Uterine smooth muscle cell (primary cell): Measurements from ENCODE around the gene SMDT1. TPM values are rescaled to one million over a fixed set of nuclear protein-coding genes. Genes with fewer than 3 reads are reported as not detected.

Source experiments
- total RNA-seq: library from RNA; depleted of rRNA; stranded (reverse); fragments of >200 nt; gene quantifications from 2 replicates; pipeline ENCODE4 v1.2.3, GENCODE V29; 2014

SMDT1 gene, protein sequence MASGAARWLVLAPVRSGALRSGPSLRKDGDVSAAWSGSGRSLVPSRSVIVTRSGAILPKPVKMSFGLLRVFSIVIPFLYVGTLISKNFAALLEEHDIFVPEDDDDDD
- 2.9 and 5.7 TPM in 2 replicates for total RNA-seq

DNA sequence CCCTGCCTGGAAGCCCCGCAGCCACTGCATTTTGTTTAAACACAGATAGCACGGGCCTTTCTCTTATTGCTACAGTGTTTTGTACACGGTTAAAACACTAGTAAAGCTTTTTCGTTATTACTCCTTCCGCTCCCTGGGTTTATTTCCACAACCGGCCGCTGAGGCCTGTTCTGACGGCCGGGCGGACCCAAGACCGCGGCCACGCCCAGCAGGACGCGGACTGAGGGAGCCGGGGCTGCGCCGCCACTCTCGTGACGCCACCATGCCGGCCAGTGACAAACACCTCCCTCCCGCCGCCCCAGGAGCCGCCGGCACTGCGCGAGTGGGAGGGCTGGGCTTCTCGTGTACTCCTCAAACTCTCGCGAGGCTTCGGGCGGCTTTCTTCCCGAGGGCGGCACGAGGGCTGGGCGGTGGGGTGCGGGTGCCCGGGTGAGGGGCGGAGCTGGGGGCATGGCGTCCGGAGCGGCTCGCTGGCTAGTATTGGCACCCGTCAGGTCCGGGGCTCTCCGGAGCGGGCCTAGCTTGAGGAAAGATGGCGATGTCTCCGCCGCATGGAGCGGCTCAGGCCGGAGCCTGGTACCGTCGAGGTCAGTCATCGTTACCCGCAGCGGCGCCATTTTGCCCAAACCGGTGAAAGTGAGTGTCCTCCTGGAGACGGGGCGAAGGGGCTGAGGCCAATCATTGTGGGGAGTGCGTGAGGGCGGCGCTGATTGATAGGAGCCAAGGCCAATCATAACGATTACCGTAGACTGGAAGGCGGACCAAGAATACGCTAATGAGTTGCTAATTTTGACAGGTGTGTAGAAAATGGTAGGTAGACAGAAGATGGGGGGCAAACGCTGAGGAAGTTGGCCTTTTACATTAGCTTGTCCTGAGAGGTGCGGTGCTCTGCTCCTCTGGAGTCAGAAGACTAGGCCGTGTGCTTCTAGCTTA lies at the start of gene SMDT1:
Gene SMDT1, plus strand, starts transcription at position 382 of the 933 bp plus-strand sequence. Its CDS starts 69 bp downstream, at position 451.

DNA sequence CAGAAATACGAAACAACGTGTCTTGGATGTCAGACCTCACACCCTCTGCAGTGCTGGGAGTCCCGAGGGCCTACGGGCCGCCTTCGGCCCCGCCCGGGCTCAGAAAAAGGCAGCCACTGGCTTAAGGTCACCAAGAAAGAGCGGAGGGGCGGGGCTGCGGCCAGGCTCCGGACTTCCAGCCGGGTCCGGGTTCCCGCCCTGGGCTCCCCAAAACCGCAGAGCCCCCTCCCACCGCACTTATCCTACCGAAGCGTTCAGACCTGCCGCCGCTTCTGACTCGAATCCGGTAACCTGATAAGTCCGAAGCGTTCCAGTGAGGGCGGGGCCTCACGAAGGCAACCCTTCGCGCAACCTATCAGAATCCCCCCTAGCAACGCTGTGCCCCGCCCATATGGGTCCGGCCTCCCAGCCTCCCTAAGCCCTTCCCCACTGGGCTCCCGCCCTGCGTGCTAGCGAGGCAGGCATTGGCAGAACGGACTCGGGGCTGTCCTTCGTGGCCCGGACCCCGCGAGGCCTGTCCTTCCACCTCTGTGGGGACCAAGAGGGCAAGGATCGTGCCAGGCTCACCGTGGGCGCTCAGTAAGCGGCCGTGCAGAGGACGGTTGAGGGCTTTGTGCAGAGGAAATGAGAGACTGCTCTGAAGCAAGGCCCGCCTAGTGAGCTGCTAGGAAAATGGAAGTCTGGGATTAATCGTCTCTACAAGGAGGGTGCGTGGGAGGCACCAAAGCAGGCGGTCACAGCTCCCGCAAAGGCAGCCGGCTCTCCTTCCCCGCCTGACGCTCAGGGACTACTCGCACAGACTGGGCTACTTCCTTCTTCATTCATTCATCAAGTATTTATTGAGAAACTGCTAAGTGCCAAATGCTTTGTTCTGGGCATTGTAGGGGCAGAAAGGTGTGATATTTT lies 8.7 kb upstream of the SMDT1 start, which contains the start of gene NAGA:
Gene NAGA, minus strand, starts transcription at position 296 of the 906 bp plus-strand sequence. CDS start 515 bp downstream, outside the sequence.

DNA sequence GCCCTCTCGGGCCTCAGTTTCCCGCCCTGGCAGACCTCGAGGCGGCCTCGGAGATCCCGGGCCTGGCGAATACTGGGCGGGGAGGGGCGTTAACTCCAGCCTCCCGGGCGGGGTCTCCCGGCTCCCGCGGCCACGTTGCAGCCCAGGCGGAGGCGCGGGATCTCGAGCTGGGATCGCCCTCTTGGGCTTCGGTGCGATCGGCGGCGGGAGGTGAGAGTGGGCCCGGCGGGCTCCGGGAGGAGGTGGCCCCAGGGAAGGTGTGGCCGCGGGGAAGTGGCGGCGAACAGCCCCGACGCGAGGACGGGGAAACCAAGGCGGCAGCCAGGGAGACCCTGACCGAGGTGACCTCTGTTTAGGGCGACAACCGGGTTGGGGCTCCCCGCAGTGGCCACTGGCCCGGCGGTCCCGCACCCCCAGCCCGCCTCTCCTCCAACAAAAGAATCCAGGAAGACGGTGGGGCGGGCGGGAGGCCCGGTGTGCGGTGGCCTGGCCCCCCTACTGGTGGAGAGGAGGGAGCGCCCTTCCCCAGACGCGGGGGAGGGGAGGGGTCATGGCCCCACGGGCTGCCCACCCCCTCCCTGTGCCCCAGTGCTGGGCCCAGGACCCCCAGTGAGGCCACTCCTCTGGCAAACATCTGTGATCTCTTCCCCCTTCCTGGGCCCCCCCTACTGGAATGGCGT lies 5.2 kb upstream of the SMDT1 start, which contains the start of gene PHETA2:
Gene PHETA2, plus strand, starts transcription at position 117 of the 680 bp plus-strand sequence. CDS start 3,046 bp downstream, outside the sequence.

DNA sequence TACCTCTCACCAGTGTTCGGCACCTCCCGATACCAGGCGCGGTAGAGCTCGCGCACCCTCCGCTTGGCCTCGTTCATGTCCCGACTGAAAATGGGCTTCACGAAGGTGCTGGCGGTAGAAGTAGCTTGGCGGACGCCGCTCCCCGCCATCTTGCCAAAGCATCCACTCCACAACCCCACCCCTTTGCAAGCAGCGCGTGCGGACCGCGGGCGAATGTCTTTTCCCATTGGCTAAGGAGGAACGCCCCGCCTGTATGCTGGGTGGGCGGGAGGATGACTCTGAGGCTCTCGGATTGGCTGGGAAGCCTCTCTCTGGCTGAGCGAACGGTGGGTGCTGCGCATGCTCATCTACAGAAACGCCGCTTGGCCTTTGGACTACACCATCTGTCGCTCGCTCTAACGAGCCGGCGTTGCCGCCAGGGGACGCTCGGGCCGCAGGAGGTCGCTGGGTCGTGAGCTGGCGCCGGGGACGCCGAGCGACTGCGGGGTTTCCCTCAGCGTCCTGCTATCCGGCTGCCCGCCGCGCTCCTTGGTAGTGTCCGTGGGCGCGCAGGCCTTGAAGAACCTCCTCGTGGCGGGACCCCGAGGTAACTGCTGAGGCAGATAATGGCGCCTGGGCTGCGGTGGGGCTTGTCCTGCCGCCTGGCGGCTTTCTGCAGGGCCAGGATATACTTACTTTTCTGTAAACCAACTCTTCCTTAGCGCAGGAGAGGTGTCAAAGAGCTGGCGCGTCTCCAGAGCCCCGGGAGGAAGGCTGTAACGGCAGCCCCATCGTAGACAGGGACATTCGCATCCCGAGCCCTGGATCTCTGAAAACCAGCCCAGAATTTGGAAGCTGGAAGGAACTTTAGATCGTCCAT lies 11.3 kb downstream of the SMDT1 start, which contains the start of gene NDUFA6:
Gene NDUFA6, minus strand, starts transcription at position 177 of the 859 bp plus-strand sequence. Its CDS starts 28 bp downstream, at position 149.

DNA sequence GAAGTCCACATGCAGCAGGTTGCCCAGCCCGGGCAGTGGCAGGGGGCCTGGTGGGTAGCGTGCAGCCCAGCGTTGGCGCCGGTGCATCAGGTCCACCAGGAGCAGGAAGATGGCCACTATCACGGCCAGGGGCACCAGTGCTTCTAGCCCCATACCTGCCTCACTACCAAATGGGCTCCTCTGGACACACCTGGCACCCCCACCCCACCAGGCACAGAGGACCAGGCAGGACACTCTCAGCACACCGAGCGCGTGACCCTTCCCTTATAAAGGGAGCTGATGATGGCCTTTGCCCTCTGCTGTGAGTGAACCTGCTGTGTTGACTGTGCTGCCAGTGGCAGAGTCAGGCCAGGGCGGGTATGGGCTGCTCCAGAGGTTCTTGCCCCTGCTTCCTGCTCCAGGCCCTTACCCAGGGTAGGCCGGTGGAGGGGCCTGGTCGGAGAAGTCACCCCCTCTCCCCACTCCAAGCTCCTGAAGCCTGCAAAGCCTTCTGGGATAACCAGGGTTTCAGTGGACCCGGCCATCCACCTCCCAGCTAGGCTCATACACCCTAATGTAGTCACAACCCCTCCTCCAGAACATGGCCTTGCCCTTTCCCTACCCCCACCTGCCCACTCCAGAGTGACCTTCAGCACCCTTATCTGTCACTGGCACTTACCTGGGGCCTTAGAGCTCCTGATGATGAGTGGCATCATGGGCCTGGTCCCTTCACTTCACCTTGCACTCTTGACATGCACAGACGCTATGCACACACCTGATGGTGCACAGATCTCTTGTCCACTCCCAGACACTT lies 51.3 kb downstream of the SMDT1 start, which contains the start of gene CYP2D6:
Gene CYP2D6, minus strand, starts transcription at position 172 of the 793 bp plus-strand sequence. Its CDS starts 19 bp downstream, at position 153.

Other genes with a start within 250 kb of the SMDT1 start
- gene SREBF2, start 246.6 kb upstream of the SMDT1 start, total RNA-seq: 53.5 and 101 TPM in 2 replicates
- not detected in 2 replicates for gene SHISA8, start 164.6 kb upstream of the SMDT1 start, total RNA-seq
- gene TNFRSF13C, start 152.9 kb upstream of the SMDT1 start, total RNA-seq: 0.11 and 0.12 TPM in 2 replicates
- gene CENPM, start 132.5 kb upstream of the SMDT1 start, total RNA-seq: 8.9 and 37.2 TPM in 2 replicates
- gene SEPTIN3, start 110.3 kb upstream of the SMDT1 start, total RNA-seq: under 0.01 and 0.37 TPM in 2 replicates
- gene WBP2NL, start 80.9 kb upstream of the SMDT1 start, total RNA-seq: 0.11 and 0.50 TPM in 2 replicates
- 43.2 and 48.5 TPM in 2 replicates for gene NAGA, start 8.9 kb upstream of the SMDT1 start, total RNA-seq
- gene PHETA2, start 5.5 kb upstream of the SMDT1 start, total RNA-seq: 9.2 and 17.1 TPM in 2 replicates
- gene NDUFA6, start 11.1 kb downstream of the SMDT1 start, total RNA-seq: 52.0 and 60.6 TPM in 2 replicates
- 0.25 and 0.44 TPM in 2 replicates for gene CYP2D6, start 51.1 kb downstream of the SMDT1 start, total RNA-seq
- gene TCF20, start 191.0 kb downstream of the SMDT1 start, total RNA-seq: 31.2 and 32.4 TPM in 2 replicates